ENCODE data around the gene DDX51.

GRCh38 chr12:132163041-132163910, 19.2 kb upstream of the DDX51 start:
- TF ChIP-seq POLR2A (IDR thresholded peaks at IDR 0.05; ENCODE audit: low read depth, low read length): no peak
- TF ChIP-seq POLR2AphosphoS5 (IDR thresholded peaks at IDR 0.05; ENCODE audit: low read depth, low read length): no peak
- TF ChIP-seq TAF1 (IDR thresholded peaks at IDR 0.05; ENCODE audit: low read depth, low read length): no peak
- TF ChIP-seq SPI1 (IDR thresholded peaks at IDR 0.05; ENCODE audit: low read depth, low read length): no peak
- no peak for TF ChIP-seq POU2F2 (IDR thresholded peaks at IDR 0.05; ENCODE audit: low read depth, low read length)
- TF ChIP-seq PAX5 (IDR thresholded peaks at IDR 0.05; ENCODE audit: insufficient read depth, low read length, severe bottlenecking): no peak

All from GM12891 (cell line).